Measurements from ENCODE around the gene MTRR. TPM values are rescaled to one million over a fixed set of nuclear protein-coding genes. Genes with fewer than 3 reads are reported as not detected.

The MTRR gene
- 54.5 and 60.6 TPM in 2 replicates for total RNA-seq

GRCh38 chr5:7868773-7869473 lies at the start of gene MTRR, which contains the start of gene FASTKD3:
Gene MTRR (plus strand): TSS chr5:7869148. CDS start chr5:7870795, 1,647 bp downstream.
Gene FASTKD3 (minus strand): TSS chr5:7869031. CDS start chr5:7868083, 948 bp downstream.

GRCh38 chr5:7850395-7851239 lies 18.3 kb upstream of the MTRR start, which contains the start of gene CFAP90:
Gene CFAP90 (minus strand): TSS chr5:7851133. CDS start chr5:7851021, 112 bp downstream.

Other genes starting within 250 kb of the MTRR start
- not detected in 2 replicates for gene CFAP90, start 18.0 kb upstream of the MTRR start, total RNA-seq
- 18.9 and 22.7 TPM in 2 replicates for gene FASTKD3, start 117 bp upstream of the MTRR start, total RNA-seq